GM12801 (cell line): ENCODE data around the gene TWIST1.

ENCODE experiments used
- TF ChIP-seq, protein P1 (sequence below): IDR thresholded peaks from one replicate; pipeline ENCODE4 v1.5.1; 2011; ENCODE audit warnings: control low read depth; ENCODE audit not compliant: insufficient read length; ENCODE audit errors: extremely low read depth

Gene TWIST1

DNA sequence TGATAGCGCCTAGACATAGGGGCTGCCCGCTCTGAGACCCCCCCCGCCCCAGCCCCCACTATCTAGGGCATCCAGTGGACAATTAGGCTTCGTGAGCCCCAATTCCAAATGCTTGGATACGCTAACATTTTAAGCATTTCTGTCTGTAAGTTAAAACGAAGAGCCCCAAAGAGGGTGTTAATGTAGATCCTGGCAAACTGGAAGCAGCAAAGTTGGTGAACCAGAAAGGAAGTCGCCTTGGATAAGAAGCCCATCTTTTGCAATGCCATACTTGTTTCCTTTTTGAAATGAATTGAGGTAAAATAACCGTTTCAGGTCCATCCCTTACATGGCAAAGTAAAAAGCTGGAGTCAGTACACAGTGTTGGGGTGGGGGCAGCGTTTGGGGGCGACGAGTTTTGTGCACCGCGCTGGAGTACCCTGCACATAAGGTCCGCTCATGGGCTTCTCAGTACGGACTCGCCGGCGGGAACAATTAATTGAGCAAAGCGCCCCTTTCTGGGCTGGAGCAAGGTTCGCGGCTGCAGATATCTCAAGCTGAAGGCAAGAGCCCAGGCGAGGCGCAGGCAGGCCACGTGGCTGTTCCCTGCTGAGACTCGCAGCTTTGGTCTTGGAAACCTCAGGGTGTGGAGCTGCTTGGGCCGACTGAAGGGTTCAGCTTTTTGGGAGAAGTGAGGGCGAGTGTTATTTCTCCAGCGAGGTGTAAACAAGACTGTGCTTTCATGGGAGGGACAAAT is 1.4 kb upstream of the TWIST1 start:
- TF ChIP-seq, protein P1, sequence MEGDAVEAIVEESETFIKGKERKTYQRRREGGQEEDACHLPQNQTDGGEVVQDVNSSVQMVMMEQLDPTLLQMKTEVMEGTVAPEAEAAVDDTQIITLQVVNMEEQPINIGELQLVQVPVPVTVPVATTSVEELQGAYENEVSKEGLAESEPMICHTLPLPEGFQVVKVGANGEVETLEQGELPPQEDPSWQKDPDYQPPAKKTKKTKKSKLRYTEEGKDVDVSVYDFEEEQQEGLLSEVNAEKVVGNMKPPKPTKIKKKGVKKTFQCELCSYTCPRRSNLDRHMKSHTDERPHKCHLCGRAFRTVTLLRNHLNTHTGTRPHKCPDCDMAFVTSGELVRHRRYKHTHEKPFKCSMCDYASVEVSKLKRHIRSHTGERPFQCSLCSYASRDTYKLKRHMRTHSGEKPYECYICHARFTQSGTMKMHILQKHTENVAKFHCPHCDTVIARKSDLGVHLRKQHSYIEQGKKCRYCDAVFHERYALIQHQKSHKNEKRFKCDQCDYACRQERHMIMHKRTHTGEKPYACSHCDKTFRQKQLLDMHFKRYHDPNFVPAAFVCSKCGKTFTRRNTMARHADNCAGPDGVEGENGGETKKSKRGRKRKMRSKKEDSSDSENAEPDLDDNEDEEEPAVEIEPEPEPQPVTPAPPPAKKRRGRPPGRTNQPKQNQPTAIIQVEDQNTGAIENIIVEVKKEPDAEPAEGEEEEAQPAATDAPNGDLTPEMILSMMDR, result no peak

DNA sequence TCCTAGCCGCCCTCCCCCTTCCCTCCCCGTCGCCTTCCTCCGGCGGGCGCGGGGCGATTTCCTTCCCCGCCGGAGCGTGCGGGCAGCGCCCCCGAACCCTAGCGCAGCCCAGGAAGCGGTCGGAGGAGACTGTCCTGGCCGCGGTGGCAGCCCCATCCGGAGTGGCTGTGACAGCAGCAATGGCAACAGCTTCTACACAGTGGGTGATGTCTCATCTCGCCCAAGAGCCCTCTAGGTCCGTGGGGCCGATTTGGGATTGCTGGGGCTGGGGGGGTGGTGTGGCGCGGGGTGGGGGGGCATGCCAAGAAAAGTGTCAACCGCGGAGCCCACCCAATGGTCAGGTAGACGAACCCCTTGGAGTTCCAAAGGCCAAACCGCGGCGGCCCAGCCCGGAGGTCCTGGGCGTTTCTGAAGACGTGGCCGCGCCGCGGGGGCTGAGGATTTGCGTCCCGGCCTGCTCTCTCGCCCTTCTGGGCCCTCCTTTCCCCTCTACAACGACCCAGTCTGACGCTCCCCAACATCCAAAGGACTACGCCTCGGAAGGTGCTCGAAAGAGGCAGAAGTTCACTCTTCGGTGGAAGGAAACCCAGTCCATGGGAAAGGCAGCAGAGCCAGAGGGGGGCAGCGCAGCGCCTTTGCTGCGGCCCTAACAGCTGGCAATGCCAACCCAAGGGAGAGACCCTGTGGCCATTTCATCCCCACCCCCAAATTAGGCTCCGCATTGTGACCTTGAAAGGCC is 603 bp upstream of the TWIST1 start:
- TF ChIP-seq, protein P1, result no peak

DNA sequence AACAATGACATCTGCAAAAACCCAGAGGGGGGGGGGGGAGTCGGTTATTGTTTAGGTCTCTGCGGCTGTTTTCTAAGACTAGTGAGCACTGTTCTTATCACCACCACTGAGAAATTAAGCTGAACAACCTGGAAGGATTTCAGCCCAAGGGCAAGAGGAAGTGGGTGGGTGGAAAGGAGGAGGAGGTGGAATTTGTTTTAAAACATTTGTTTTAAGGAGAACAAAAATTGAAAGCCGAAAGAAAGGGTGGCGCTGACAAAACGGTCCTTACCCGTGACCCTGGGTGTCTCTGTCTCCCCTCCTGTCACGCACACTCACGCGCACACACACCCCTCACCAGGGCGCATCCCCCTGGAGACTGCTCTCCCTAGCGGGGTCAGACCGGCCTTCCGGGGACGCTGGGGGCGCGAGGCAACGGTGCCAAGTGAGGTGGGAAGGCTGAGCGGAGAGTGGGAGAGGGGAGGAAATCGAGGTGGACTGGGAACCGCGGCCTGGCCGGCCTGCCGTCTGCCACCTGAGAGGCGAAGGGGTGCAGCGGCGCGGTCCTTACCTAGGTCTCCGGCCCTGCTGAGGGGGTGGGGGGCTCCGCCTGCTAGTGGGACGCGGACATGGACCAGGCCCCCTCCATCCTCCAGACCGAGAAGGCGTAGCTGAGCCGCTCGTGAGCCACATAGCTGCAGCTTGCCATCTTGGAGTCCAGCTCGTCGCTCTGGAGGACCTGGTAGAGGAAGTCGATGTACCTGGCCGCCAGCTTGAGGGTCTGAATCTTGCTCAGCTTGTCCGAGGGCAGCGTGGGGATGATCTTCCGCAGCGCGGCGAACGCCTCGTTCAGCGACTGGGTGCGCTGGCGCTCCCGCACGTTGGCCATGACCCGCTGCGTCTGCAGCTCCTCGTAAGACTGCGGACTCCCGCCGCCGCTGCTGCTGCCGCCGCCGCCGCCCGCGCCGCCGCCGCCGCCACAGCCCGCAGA is 1.0 kb downstream of the TWIST1 start:
- TF ChIP-seq, protein P1, result no peak

DNA sequence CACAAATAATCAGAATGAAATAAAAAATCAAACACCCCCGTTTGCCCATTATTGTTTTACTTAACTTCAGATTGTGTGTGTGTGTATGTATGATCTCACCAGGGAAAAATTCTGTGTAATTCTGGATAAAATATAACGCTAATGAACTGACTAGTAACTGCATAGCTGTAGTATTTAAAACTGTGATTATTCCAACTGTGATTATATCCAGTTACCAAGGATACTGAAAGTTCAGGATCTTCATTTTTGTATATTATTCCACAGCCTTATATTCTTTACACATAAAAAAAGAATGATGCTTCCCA is 2.9 kb downstream of the TWIST1 start:
- TF ChIP-seq, protein P1, result no peak

DNA sequence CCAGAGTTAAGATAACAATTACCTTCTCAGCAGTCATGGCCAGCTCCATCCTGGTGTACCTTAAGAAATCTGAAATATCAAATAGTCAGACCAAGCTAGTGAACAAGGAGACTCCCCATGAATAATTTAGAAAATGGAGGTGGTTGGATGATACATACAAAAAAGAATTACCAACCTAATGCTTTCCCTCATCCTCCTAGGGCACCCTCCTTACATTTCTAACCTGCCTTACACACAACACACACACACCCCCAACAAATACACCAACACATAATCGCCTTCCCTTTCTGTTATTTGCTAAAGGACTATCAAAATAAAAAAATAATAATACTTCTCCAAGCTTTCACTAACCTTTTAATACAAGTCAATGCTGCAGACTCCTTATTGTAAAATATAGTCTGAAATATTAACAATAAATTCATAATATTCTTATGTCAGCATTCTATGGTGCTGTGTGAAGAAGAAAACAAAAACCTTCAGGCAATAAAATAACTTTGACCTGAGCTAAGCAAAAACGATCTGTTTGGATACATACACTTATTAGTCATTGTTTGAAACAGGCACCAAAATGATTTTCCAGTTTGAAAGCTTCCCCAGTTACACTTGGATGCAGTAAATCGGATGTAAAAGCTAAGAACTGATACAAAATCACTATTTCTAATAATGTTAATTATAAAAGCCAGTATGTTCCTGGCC is 3.4 kb downstream of the TWIST1 start:
- TF ChIP-seq, protein P1, result no peak

DNA sequence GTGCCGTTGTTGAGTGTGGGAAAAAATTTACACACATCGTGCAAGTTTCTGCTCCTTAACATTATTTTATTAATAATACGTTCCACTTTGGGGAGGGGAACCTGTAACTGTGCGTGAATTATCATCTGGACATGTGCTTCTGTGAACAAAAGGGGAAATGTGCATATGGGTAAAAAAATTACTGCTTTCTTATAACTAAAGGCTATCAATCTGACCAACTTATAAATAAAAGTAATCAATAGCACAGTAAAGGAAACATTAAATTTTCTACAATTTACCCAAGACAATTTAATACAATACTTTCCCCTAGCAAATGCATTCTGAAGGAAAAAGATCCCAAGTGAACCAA is 4.5 kb downstream of the TWIST1 start:
- TF ChIP-seq, protein P1, result no peak
